HG03066 (cell line): ENCODE results near the gene ATL3.
"Not testable (repeated sequence)": the region's sequence is repeated elsewhere in the genome, so short reads cannot be mapped to it uniquely, and the experiment has no call there.

Source experiments
- ATAC-seq: cut with Tn5 transposase; IDR thresholded peaks from one replicate; pipeline ENCODE4 v1.9.1; 2021; ENCODE audit warnings: low read depth; ENCODE audit not compliant: unreplicated experiment

The ATL3 gene

DNA sequence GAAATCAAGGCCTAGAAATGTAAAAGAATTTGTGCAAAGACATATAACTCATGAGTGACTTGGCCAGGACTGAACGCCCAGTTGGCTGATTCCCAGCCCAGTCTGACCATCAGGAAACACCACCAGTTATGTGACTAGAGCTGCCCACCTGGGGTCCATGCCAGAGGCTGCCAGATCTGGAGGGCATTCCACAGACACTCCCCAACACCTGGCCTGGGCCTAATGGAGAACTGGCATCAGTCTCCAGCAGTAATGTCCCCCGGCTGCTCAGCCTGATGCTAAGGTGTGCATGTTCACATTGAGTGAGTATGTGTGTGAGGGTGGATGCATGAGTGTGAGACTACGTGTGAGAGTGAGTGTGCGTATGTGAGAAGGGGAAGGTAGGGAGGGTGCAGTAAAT, 72.6 kb downstream of the ATL3 start:
- ATAC-seq = no peak

DNA sequence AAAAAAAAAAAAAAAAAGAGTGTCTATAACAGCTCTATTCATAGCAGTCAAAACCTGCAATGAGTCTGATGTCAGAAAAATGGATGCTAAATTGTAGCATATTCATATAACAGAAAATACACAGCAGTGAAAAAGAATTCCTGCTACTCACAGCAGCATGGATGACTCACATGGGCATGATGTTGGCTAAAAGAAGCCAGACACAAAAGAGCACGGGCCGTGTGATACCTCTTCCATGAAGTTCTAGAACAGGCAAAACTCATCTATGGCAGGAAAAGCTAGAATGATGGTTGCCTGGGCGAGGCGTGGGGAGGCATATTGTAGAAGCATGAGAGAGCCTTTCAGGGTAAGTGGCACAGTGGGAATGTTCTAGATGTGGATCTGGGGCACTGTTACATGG, 75.9 kb downstream of the ATL3 start:
- no peak for ATAC-seq

DNA sequence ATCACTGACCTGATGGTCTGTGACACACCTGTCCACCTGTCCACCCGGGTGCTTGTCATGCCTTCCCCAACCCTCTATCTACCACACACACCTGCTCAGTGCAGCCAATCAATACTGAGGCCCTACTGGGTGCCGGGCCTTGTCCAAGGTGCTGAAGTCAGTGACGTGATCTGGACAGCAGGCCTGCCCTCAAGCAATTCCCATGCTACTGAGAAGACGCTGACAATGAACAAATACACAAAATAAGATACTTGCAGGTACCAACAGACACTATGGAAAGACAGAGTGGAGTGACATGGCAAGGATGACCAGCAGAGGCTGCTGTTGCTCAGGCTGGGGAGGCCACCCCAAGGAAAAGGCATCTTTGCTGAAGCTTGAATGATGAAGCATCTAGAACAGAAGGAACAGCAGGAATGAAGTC, 78.2 kb downstream of the ATL3 start:
- no peak for ATAC-seq

DNA sequence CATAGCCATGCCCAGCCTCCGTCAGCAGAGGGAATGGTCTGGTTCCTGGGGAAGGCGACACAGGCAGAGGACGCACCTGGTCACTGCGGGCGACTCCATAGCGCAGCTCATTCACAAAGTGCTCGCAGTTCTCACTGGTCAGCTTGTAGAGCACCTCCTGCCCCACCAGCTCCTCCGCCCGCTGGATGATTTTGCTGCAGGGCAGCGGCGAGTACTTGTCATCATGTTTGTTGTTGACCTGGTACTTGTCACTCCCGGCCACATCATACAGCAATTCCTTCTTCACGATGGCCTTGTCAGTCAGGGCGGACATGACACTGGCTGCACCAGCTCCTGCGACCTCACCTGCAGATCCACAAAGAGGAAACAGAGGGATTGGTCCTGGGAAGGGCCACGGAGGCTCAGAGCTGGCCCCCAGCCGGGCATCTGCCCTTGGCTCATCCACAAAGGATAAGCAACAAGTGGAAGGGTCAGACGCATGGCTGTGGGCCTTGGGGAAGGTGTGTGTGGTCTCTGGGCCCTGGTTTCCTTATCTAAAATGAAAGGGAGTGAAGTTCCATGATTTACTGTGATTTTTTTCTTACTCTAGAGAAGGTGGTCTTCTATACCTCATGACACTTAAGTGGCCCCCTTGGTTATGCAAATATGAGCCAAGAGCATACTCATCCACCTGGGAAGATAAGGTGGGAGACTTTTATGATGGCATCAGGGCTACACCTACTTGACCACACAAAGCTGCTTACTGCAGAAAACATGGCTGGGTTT, 81.0 kb downstream of the ATL3 start:
- ATAC-seq = no peak

DNA sequence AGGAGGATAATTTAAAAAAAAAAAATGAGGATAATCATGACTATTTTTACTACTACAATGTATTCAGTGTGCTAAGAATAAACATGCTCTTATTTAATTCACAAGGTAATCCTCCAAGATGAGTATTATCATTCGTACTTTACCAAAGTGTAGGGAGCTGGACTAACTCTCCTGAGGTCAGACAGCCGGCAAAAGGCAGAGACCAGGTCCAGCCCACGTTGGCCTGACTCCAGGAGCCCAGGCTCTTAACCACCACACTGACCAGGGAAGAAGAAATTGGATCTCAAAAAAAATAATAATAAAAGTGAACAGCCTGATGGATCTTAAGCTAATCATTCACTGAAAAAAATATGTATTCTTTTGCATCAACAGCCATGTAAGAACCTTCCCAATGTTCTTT, 82.2 kb downstream of the ATL3 start:
- no peak for ATAC-seq

DNA sequence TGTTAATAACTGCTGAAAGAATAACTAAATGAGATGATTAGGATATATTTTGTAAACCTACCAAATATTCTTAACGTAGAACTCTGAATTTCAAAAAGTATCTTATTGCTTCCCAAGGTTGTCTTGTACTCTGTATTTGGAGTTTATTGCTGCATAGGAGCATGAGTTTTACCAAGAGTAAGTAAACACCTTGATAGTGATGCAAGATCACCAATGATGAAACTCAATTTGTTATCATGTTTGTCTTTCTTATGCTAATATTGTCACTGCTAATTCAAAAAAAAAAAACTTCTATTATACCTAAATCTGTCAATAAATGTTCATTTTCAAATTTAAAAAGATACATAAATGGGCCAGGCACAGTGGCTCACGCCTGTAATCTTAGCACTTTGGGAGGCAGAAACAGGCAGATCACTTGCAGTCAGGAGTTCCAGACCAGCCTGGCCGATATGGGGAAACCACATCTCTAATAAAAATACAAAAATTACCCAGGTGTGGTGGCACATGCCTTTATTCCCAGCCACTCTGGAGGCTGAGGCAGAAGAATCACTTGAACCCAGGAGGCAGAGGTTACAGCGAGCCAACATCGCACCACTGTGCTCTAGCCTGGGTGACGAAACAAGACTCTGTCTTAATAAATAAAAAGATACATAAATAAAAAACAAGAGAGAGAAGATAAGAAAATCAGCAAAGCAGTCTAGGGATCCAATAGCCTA, 84.6 kb downstream of the ATL3 start:
- ATAC-seq = no peak

DNA sequence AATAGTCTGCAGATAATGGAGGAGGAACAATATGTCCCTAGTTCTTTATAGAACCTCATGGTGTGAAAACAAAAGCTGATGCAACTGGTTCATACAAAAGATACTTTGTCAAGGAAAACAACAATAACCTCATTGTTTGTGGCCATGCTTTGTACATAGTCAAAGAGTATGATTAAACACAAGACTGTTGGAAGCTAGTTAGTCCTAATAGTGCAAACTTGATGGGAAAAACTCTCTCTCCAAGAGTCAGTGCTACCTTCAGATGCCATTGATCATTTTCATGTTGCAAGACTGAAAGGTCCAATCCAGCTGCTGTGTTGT, 87.9 kb downstream of the ATL3 start:
- no peak for ATAC-seq

DNA sequence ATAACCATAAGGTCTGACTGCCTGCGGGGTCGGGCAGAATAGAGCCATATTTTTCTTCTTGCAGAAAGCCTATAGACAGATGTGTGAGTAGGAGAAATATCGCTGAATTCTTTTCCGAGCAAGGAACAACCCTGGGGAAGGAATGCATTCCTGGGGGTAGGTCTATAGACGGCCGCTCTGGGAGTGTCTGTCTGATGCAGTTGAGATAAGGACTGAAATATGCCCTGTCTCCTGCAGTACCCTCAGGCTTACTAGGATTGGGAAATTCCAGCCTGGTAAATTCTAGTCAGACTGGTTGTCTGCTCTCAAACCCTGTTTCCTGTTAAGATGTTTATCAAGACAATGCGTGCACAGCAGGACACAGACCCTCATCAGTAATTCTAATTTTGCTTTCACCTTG, 90.0 kb downstream of the ATL3 start:
- not testable (repeated sequence) for ATAC-seq

DNA sequence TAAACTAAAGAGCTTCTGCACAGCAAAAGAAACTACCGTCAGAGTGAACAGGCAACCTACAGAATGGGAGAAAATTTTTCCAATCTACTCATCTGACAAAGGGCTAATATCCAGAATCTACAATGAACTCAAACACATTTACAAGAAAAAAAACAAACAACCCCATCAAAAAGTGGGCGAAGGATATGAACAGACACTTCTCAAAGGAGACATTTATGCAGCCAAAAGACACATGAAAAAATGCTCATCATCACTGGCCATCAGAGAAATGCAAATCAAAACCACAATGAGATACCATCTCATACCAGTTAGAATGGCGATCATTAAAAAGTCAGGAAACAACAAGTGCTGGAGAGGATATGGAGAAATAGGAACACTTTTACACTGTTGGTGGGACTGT, 92.3 kb downstream of the ATL3 start:
- ATAC-seq = not testable (repeated sequence)

DNA sequence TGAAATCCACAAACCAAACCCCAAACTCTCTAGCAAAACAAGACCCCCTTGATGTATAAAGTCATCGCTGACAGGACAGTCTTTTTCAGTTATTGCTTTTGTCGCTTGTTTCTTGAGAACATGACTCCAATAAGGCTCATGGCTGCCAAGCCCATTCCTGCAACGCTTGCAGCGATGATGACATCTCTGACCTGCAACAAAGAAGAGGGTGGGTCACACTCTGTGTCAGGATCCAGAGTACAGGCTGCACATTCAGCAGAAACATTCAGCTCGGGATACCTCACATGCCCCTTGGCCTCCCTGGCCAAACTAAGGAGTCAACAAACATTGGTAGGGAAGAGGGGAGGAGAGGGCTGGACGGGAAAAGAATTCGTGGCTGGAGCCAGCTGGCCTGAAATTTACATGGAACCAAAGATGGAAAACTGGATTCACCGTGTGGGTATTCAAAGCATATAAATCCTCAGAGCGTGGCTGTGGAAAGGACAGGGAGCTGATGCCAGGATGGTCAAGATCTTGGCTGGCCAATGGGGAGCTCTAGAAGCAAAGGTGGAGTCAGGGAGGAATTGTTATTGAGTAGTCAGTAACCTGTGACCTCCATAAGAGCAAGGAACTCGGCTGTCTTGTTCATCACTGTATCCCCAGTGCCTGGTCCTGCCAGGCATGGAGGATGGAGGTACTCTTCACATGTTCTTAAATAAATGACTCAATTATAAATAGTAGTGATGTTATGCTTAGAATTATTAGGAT, 96.1 kb downstream of the ATL3 start:
- no peak for ATAC-seq
